Testis (tissue), 2 donors: ENCODE data around the gene CPA1.

Experiments
- CTCF ChIP-seq, 3 experiments: fragments of 450-650 bp in 2 of 3; fragments of 200-600 bp in 1 of 3; sonication (generic) in 1 of 3; IDR thresholded peaks; one replicate each; pipeline ENCODE4 v1.5.1; 2016 to 2019; ENCODE audit warnings: antibody characterized with exemption in 3 of 3, mild to moderate bottlenecking in 2 of 3, moderate library complexity in 1 of 3
- POLR2A ChIP-seq: fragments of 450-650 bp; IDR thresholded peaks from one replicate; pipeline ENCODE4 v1.6.1; 2017; ENCODE audit warnings: antibody characterized with exemption, mild to moderate bottlenecking, moderate library complexity

GRCh38 chr7:130380861-130381455 lies 664 bp downstream of the CPA1 start:
- TF ChIP-seq CTCF (IDR thresholded peaks at IDR 0.05) (no peak), POLR2A (no peak)
